ENCODE results near the gene COG5.

- TF ChIP-seq TCF3 (IDR thresholded peaks at IDR 0.05; ENCODE audit: borderline replicate concordance, insufficient read depth, low read depth, low read length) (no peak), SIX5 (IDR thresholded peaks at IDR 0.05; ENCODE audit: low read depth, low read length, severe bottlenecking) (no peak), EP300 (IDR thresholded peaks at IDR 0.05; ENCODE audit: borderline replicate concordance in 1 of 2, control insufficient read depth in 1 of 2, low read depth in 2 of 2, low read length in 2 of 2) (no peak), POLR2AphosphoS5 (IDR thresholded peaks at IDR 0.05; ENCODE audit: low read length) (no peak), MYC (IDR thresholded peaks at IDR 0.05; ENCODE audit: insufficient read depth, insufficient read length, insufficient replicate concordance, low read length, severe bottlenecking) (no peak), POLR2A (IDR thresholded peaks at IDR 0.05; ENCODE audit: low read depth, low read length) (no peak), FOS (IDR thresholded peaks at IDR 0.05; ENCODE audit: borderline replicate concordance, extremely low read depth, insufficient read length) (no peak)
- TF ChIP-seq, protein P1, sequence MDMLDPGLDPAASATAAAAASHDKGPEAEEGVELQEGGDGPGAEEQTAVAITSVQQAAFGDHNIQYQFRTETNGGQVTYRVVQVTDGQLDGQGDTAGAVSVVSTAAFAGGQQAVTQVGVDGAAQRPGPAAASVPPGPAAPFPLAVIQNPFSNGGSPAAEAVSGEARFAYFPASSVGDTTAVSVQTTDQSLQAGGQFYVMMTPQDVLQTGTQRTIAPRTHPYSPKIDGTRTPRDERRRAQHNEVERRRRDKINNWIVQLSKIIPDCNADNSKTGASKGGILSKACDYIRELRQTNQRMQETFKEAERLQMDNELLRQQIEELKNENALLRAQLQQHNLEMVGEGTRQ (IDR thresholded peaks at IDR 0.05; ENCODE audit: borderline replicate concordance, low read depth, low read length), result no peak
- TF ChIP-seq, protein P2, sequence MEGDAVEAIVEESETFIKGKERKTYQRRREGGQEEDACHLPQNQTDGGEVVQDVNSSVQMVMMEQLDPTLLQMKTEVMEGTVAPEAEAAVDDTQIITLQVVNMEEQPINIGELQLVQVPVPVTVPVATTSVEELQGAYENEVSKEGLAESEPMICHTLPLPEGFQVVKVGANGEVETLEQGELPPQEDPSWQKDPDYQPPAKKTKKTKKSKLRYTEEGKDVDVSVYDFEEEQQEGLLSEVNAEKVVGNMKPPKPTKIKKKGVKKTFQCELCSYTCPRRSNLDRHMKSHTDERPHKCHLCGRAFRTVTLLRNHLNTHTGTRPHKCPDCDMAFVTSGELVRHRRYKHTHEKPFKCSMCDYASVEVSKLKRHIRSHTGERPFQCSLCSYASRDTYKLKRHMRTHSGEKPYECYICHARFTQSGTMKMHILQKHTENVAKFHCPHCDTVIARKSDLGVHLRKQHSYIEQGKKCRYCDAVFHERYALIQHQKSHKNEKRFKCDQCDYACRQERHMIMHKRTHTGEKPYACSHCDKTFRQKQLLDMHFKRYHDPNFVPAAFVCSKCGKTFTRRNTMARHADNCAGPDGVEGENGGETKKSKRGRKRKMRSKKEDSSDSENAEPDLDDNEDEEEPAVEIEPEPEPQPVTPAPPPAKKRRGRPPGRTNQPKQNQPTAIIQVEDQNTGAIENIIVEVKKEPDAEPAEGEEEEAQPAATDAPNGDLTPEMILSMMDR (IDR thresholded peaks at IDR 0.05 in 2 of 3, conservative IDR thresholded peaks at IDR 0.05 in 1 of 3; ENCODE audit: control insufficient read depth in 2 of 3, extremely low read depth in 1 of 3, insufficient read depth in 1 of 3, low read depth in 3 of 3, low read length in 3 of 3), result no peak
- TF ChIP-seq, protein P3, sequence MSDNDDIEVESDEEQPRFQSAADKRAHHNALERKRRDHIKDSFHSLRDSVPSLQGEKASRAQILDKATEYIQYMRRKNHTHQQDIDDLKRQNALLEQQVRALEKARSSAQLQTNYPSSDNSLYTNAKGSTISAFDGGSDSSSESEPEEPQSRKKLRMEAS (IDR thresholded peaks at IDR 0.05; ENCODE audit: low read depth, low read length), result no peak
Measured at GRCh38 chr7:107472116-107472515, 91.6 kb downstream of the COG5 start.
